ENCODE results near the gene SFTPA2.
"Not testable (repeated sequence)": the region's sequence is repeated elsewhere in the genome, so short reads cannot be mapped to it uniquely, and the experiment has no call there.

SFTPA2 gene

GRCh38 chr10:79560160-79560709 is at the start of gene SFTPA2:
TSS of gene SFTPA2 (minus strand) at chr10:79560407. CDS start at chr10:79559483, 924 bp downstream.
- DNase-seq: no peak

- peak in 1 of 3 experiments; percentile 23 for DNase-seq
These were observed 48.5 kb upstream of the SFTPA2 start for GRCh38 chr10:79608505-79609375.

GRCh38 chr10:79605308-79605707 is 45.1 kb upstream of the SFTPA2 start:
- peak in 1 of 3 experiments; percentile 33 for DNase-seq

DNA sequence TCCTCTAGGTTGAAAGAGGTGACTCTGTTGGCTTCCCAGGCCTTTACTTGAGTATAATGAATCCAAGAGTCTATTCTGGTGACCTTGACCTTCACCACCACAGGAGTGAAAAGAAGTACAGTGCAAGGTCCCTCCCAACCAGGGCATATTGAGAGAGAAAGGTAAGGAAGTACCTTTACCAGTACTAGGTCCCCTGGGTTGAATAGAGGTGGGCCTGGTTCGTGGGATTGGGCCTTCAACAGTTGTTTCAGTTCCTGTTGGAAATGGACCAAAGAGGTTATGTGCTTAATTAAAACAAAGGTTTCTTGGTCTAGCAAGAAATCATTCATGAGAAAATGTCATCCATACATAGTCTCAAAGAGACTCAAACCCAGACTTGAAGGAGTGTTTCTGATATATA is 44.1 kb upstream of the SFTPA2 start:
- DNase-seq: no peak

DNA sequence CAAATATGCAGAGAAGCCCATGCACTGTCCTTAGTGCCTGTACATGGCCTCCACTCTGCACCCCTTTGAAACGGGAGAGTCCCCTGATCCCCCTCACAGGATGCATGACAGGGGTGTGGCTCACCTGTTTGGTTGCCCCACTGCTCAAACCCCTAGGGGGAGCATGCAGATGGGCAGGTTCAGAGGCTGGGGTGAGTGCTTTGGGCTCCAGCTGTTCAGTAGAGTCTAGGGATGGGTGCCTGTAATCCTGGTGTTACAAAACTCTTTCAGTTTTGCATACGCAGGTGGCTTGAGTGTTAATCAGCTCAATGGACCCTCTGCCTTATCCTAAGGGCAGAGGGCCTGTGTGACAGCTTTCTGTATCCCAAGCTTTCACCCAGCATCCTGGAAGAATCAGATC is 42.7 kb upstream of the SFTPA2 start:
- no peak for DNase-seq

GRCh38 chr10:79601939-79602338 is 41.7 kb upstream of the SFTPA2 start:
- no peak for DNase-seq

- not testable (repeated sequence) for DNase-seq
These were observed 39.4 kb upstream of the SFTPA2 start for GRCh38 chr10:79599644-79600043.

GRCh38 chr10:79595510-79595909 is 35.3 kb upstream of the SFTPA2 start:
- DNase-seq: no peak

GRCh38 chr10:79594565-79594964 is 34.4 kb upstream of the SFTPA2 start:
- not testable (repeated sequence) for DNase-seq

DNA sequence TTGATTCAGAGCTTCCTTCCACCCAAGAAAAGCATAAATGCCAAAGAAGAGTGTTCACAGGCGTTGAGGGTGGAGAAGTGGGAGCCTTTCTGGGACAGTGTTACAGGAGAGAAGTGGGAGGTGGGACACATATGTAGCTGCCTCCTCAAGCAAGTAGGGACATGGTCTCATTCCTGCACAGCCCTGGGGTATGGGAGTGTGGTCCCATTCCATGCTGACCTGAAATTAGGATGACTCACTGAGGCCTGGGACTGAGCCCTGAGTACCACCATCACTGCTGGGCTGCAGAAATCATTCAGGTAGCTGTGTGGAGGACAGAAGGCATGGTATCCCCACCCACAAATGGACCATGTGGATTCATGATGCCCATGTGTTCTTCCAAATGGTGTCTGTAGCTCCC is 33.2 kb upstream of the SFTPA2 start:
- DNase-seq: no peak

DNA sequence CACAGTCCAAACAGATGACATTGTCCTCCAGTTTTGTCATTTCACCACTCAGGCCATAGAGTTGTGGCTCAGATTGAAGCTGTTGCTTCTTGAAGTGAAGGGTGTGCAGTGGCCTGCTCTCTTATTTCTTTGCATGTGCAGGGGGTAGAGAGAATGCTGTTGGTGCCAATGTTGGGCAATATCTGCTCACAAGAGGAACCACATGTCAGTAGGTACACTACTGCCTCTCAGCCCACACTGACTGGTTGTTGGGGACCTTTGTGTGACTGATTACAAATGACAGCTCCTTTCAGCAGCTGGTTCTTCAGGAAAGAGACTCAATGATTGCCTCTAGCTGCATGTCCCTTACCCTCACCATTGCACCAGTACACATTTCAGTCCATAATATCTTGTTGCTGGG is 28.6 kb upstream of the SFTPA2 start:
- no peak for DNase-seq

GRCh38 chr10:79586933-79587332 is 26.7 kb upstream of the SFTPA2 start:
- DNase-seq: no peak

GRCh38 chr10:79585870-79586527 is 25.8 kb upstream of the SFTPA2 start:
- DNase-seq: no peak

DNA sequence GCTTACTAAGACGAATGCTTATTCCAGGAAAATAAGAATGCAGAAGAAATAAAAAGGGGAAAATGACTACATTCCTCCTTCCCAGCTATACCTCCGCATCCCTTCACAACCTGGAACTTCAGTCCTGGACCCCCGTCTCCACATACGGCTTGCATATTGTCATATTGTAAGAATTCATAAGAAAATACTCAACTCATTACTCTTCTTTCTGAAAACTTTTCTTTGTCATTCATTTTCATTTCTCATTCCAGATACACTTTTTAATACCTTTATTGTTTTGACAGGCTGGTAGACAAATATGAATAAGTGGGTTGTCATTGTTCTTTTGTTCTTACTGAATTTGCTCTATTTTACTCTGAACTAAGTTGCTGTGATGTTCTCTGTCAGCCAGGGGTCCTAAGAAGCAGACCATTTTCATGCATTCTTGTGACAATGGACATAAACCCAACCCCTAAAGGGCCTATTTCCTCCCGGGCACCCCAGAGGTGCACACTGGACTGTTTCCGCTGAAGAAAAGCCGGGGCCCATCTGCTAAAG is 23.3 kb upstream of the SFTPA2 start:
- no peak for DNase-seq

GRCh38 chr10:79582954-79583353 is 22.7 kb upstream of the SFTPA2 start:
- not testable (repeated sequence) for DNase-seq

DNA sequence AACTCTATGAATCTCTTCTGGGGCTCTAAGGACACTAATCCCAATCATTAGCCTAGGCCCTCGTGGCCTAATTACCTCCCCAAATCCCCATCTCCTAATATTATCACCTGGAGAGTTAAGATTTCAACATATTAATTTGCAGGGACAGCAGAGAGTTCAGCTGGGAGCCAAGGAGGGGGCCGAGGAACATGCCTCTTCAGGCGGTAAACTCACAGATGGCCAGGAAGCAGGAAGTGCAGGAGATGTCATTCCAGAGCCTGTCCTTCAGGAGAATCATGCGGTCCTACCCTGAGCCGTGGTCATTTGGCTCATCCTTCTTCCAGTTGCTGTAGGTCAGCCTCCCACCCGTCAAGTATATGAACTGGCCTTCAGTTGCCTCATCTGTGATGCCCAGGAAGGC is 21.9 kb upstream of the SFTPA2 start:
- DNase-seq: no peak

GRCh38 chr10:79581044-79581443 is 20.8 kb upstream of the SFTPA2 start:
- DNase-seq: no peak

DNA sequence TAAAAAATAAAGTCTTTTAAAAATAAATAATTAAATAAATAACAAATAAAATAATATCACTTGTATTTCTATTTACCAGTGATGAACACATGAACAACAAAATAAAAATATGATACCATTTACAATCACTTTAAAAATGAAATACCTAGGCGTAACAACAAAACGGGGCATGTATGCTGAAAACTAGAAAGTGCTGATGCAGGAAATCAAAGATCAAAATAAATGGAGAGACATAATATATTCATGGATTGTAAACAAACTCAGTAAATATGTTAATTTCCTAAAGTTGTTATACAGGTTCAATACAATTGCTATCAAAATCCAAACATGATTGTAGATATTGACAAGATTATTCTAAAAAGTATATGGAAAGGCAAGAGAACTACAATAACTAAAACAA is 19.2 kb upstream of the SFTPA2 start:
- DNase-seq: no peak

DNA sequence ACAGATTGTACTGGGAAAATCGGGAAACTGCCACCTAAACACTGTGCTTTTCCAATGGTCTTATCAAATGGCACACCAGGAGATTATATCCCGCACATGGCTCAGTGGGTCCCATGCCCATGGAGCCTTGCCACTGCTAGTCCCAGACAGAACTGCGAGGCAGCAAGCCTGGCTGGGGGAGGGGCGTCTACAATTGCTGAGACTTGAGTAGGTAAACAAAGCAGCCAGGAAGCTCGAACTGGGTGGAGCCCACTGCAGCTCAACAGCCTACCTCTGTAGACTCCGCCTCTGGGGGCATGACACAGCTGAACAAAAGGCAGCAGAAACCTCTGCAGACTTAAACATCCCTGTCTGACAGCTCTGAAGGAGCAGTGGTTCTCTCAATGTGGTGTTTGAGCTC is 10.4 kb upstream of the SFTPA2 start:
- DNase-seq: not testable (repeated sequence)

DNA sequence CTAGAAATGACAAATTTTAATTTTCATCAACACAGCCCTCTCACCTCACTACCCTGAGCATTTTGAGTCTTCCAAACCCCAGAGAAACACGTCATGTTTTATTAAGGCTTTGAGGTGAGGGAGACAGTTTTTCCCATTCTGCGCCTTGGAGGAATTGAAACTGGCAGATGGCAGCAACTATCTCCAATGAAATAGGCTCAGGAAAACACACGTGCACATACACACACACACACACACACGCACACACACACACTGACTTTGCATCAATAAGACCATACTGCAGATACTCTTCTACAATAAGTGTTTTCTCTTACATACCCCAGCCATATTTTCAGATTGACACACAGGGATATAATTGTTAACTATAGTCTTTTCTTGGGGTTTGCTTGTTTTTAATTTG is 3.2 kb upstream of the SFTPA2 start:
- no peak for DNase-seq

GRCh38 chr10:79562135-79562756 is 2.0 kb upstream of the SFTPA2 start:
- peak in 2 of 3 experiments; percentile 25 to 35 for DNase-seq

GRCh38 chr10:79561257-79561656 is 1.1 kb upstream of the SFTPA2 start:
- no peak for DNase-seq

DNA sequence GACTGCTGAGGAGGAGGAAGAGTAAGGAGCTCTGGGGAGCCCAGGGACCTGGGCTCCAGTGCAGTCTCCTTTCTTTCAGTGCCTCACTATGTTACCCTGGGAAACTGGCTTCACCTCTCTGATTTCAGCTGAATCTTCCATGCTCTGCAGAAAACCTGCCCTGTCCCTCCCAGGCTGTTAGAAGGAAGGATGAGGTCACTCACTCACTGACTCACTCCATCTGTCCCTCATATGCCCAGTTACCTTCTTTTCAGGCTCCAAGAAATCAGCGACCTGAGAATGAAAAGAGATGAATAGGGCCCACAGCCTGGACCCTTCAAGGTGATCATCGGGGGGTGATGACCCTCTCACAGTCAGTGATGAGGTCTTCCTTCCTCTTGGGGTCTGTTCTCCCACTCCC is 481 bp downstream of the SFTPA2 start:
- DNase-seq: no peak
